Suprapubic skin (tissue), 4 donors: Measurements from ENCODE around the gene SLC38A10. TPM values are rescaled to one million over a fixed set of nuclear protein-coding genes. Genes with fewer than 3 reads are reported as not detected.

ENCODE experiments used
- DNase-seq, 2 donors: peaks; one replicate each; pipeline ENCODE4 v3.0.0-alpha.2; 2019; ENCODE audit warnings: low spot score in 2 of 2
- H3K27ac ChIP-seq: fragments of 200-600 bp; sonication (generic); one replicate; pipeline ENCODE4 v1.5.1; 2019
- H3K27me3 ChIP-seq: fragments of 200-600 bp; sonication (generic); one replicate; pipeline ENCODE4 v1.5.1; 2019
- H3K36me3 ChIP-seq: fragments of 200-600 bp; sonication (generic); one replicate; pipeline ENCODE4 v1.5.1; 2019
- H3K4me1 ChIP-seq: fragments of 200-600 bp; sonication (generic); one replicate; pipeline ENCODE4 v1.5.1; 2019
- H3K4me3 ChIP-seq: fragments of 200-600 bp; sonication (generic); one replicate; pipeline ENCODE4 v1.5.1; 2019; ENCODE audit warnings: mild to moderate bottlenecking
- H3K9me3 ChIP-seq: fragments of 200-600 bp; sonication (generic); one replicate; pipeline ENCODE4 v1.5.1; 2019
- EP300 ChIP-seq: sonication (generic); formaldehyde crosslinking; IDR thresholded peaks from one replicate; pipeline ENCODE4 v1.6.1; 2017; ENCODE audit warnings: antibody characterized with exemption
- POLR2A ChIP-seq, 2 donors: fragments of 450-650 bp; IDR thresholded peaks; one replicate each; pipeline ENCODE4 v1.6.1; 2017; ENCODE audit warnings: antibody characterized with exemption in 2 of 2, mild to moderate bottlenecking in 2 of 2, moderate library complexity in 2 of 2
- POLR2AphosphoS5 ChIP-seq, 3 donors: sonication (generic); formaldehyde crosslinking; IDR thresholded peaks; one replicate each; pipeline ENCODE4 v1.6.1; 2017; ENCODE audit warnings: antibody characterized with exemption in 3 of 3
- WGBS: methylation state at CpG from one replicate; pipeline ENCODE4 v1.1.5; 2018; 5-methylcytosine and 5-hydroxymethylcytosine counted together
- total RNA-seq, 4 donors: library from RNA; depleted of rRNA; stranded (reverse); fragments of >200 nt; gene quantifications; one replicate each; pipeline ENCODE4 v1.1.0, GENCODE V29; 2016
- TF ChIP-seq, protein P1 (sequence below), 2 donors: fragments of 200-600 bp in 1 of 2; fragments of 450-650 bp in 1 of 2; sonication (generic) in 1 of 2; IDR thresholded peaks; one replicate each; pipeline ENCODE4 v1.5.1; 2016 to 2019; ENCODE audit warnings: antibody characterized with exemption in 2 of 2, mild to moderate bottlenecking in 1 of 2, moderate library complexity in 1 of 2

Gene SLC38A10
- total RNA-seq, 4 donors from 2014 or later: 48.5 to 84.9 (median 69.4) TPM

DNA sequence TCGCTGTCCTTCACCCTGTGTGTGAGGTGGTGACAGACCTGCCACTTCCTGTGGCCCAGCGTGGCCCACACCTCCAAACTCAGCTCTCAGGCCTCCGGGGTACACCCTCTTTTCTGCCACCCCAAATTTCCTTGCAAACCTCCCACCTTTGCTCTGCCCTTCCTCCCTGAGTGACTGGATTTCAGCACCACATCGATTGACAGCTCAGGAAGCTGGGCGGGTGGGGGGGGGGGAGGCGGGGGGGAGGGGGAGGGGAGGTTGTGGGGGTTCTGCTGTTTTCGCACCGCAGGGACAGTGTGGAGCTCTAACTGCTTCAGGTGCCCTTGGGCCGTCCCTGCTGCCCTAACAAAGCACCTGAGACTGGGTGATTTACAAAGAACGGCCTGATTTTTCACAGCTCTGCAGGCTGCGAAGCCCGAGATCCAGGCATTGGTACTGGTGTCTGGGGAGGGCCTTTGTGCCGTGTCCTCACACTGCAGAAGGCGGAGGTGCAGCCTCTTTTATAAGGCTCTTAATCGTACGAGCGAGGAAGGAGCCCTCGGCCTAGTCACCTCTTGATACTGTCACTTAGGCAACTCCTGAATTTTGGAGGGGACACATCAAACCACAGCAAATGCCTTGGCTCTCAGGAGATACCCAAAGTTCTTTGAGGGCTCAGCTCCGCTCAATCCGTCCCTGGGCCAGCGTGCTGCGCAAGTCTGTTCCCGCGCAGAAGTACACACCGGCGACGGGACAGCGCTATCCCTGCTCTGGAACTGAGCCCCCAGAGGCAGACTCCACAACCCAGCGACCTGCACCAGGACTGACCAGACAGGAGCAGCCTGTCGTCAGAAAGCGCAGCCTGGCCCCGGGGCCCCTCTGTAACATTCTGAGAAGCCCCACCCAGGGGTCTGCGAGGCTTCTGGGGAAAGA lies 52.4 kb downstream of the SLC38A10 start:
- DNase-seq: no peak
- 80% methylated on average over 24 of the region's 33 CpGs for whole genome bisulfite sequencing
- Histone ChIP-seq H3K4me1 (peaks cover 33% of the 10 kb centered on the region), H3K36me3 (peaks cover 9% of the 10 kb centered on the region), H3K9me3 (no peaks in the 10 kb centered on the region), H3K27me3 (no peaks in the 10 kb centered on the region), H3K4me3 (no peak overlapping the region), H3K27ac (no peak overlapping the region)
- TF ChIP-seq EP300: no peak
- no peak for TF ChIP-seq POLR2AphosphoS5 (IDR thresholded peaks at IDR 0.05)
- no peak for TF ChIP-seq POLR2A (IDR thresholded peaks at IDR 0.05)
- TF ChIP-seq, protein P1, sequence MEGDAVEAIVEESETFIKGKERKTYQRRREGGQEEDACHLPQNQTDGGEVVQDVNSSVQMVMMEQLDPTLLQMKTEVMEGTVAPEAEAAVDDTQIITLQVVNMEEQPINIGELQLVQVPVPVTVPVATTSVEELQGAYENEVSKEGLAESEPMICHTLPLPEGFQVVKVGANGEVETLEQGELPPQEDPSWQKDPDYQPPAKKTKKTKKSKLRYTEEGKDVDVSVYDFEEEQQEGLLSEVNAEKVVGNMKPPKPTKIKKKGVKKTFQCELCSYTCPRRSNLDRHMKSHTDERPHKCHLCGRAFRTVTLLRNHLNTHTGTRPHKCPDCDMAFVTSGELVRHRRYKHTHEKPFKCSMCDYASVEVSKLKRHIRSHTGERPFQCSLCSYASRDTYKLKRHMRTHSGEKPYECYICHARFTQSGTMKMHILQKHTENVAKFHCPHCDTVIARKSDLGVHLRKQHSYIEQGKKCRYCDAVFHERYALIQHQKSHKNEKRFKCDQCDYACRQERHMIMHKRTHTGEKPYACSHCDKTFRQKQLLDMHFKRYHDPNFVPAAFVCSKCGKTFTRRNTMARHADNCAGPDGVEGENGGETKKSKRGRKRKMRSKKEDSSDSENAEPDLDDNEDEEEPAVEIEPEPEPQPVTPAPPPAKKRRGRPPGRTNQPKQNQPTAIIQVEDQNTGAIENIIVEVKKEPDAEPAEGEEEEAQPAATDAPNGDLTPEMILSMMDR (IDR thresholded peaks at IDR 0.05): no peak

- Histone ChIP-seq H3K4me1 (peaks cover 41% of the 10 kb centered on the region), H3K27ac (no peak overlapping the region), H3K4me3 (no peak overlapping the region), H3K27me3 (no peaks in the 10 kb centered on the region), H3K9me3 (no peaks in the 10 kb centered on the region), H3K36me3 (peaks cover 7% of the 10 kb centered on the region)
- TF ChIP-seq, protein P1 (IDR thresholded peaks at IDR 0.05): peak; percentile 21 to 74
- no peak for TF ChIP-seq POLR2A (IDR thresholded peaks at IDR 0.05)
- DNase-seq: no peak
- WGBS: 76% methylated on average over 13 of the region's 26 CpGs
These were observed 53.3 kb downstream of the SLC38A10 start for GRCh38 chr17:81241648-81242420.

DNA sequence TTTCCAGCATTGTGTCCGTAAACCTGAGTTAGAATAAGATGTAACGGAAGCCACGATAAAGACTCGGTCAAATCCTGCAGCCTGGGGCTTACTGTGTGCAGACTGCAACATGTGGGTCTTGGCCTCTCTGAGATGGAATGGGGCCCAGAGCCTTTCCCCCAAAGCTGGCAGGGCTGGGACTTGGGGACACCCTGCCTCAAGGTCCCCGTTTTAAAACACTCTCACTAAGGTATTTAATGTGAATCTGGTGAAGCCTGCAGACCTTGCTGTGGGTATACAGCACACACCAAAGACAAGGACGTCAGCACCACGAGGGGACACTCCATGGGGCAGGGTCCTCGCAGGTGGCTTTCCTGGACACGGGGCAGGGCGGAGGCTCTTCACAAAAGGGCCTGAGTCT lies 53.9 kb downstream of the SLC38A10 start:
- peaks cover 45% of the 10 kb centered on the region for H3K4me1 ChIP-seq
- 82% methylated on average over 10 of the region's 10 CpGs for WGBS

DNA sequence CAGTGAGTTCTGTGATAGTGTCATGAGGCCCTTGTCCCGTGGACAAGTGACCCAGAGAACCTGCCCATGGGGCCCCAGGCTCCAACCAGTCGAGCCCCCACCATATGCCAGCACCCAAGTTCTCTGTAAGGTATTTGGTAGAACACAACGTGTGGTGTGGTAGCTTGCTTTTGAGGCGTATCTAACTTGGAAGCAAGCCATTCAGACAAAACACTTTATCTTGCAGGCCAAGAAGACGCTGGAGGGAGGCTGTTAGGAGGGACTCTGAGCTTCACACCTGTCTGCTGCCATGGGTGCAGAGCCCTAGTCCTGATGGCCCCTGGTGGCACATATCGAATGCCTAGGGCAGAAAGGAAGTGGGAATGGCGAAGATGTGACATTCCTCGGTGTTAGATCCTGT lies 54.3 kb downstream of the SLC38A10 start:
- Histone ChIP-seq H3K27ac (no peak overlapping the region), H3K9me3 (no peaks in the 10 kb centered on the region), H3K4me1 (peaks cover 45% of the 10 kb centered on the region), H3K4me3 (no peak overlapping the region), H3K27me3 (no peaks in the 10 kb centered on the region), H3K36me3 (peaks cover 7% of the 10 kb centered on the region)
- TF ChIP-seq POLR2AphosphoS5 (IDR thresholded peaks at IDR 0.05) (no peak), EP300 (no peak), POLR2A (IDR thresholded peaks at IDR 0.05) (no peak)
- TF ChIP-seq, protein P1 (IDR thresholded peaks at IDR 0.05): no peak
- WGBS: 57% methylated on average over 6 of the region's 8 CpGs
- DNase-seq: no peak

More for the DNA sequence above, 53.9 kb downstream of the SLC38A10 start:
- H3K4me3 ChIP-seq: no peak overlapping the region
- no peaks in the 10 kb centered on the region for H3K9me3 ChIP-seq
- DNase-seq: no peak
- peaks cover 4% of the 10 kb centered on the region for H3K36me3 ChIP-seq
- H3K27ac ChIP-seq: no peak overlapping the region
- TF ChIP-seq POLR2AphosphoS5 (IDR thresholded peaks at IDR 0.05): no peak
- TF ChIP-seq EP300: no peak
- TF ChIP-seq POLR2A (IDR thresholded peaks at IDR 0.05): no peak
- TF ChIP-seq, protein P1 (IDR thresholded peaks at IDR 0.05): no peak
- H3K27me3 ChIP-seq: no peaks in the 10 kb centered on the region
